OCI-LY3 (cell line): ENCODE results near the gene IP6K1.

Experiments used
- CTCF ChIP-seq: fragments of 200-600, 300-600 bp; sonication (generic); IDR thresholded peaks from 2 replicates; pipeline ENCODE4 v1.5.1; 2014; ENCODE audit warnings: antibody characterized with exemption, low read length, low read depth
- EZH2phosphoT487 ChIP-seq: fragments of 200-600 bp; shearing (Covaris generic); IDR thresholded peaks from 2 replicates; pipeline ENCODE4 v1.6.1; 2018; ENCODE audit warnings: antibody characterized with exemption, mixed run types, low read depth

GRCh38 chr3:49799105-49799504 lies 12.8 kb upstream of the IP6K1 start:
- TF ChIP-seq CTCF: no peak
- no peak for TF ChIP-seq EZH2phosphoT487
